SH-SY5Y (cell line): ENCODE results near the gene IFNL1.

Source experiments
- GATA2 ChIP-seq: IDR thresholded peaks from 2 replicates; pipeline ENCODE4 v1.6.1; 2011; ENCODE audit warnings: mild to moderate bottlenecking, low read depth, low read length
- GATA3 ChIP-seq: IDR thresholded peaks from 2 replicates; pipeline ENCODE4 v1.6.1; 2011; ENCODE audit warnings: low read depth, mild to moderate bottlenecking, low read length, moderate library complexity

IFNL1 gene

GRCh38 chr19:39296055-39296645 lies at the start of gene IFNL1:
Gene IFNL1 (plus strand): TSS chr19:39296407. CDS start chr19:39296422, 15 bp downstream.
- no peak for TF ChIP-seq GATA3
- TF ChIP-seq GATA2 = no peak

GRCh38 chr19:39246951-39247669 lies 49.1 kb upstream of the IFNL1 start:
- TF ChIP-seq GATA2 (no peak), GATA3 (no peak)

GRCh38 chr19:39247701-39248664 lies 48.2 kb upstream of the IFNL1 start:
- no peak for TF ChIP-seq GATA3
- TF ChIP-seq GATA2 = no peak

- TF ChIP-seq GATA3 = no peak
- TF ChIP-seq GATA2 = no peak
Observed at GRCh38 chr19:39248806-39249205, 47.4 kb upstream of the IFNL1 start, which contains the start of gene IFNL4. Gene IFNL4 (minus strand): TSS chr19:39248856.

GRCh38 chr19:39251081-39251480 lies 45.1 kb upstream of the IFNL1 start:
- TF ChIP-seq GATA3 (no peak), GATA2 (no peak)

GRCh38 chr19:39251846-39252245 lies 44.4 kb upstream of the IFNL1 start:
- TF ChIP-seq GATA2 (no peak), GATA3 (no peak)

GRCh38 chr19:39252458-39252857 lies 43.7 kb upstream of the IFNL1 start:
- no peak for TF ChIP-seq GATA2
- TF ChIP-seq GATA3 = no peak

GRCh38 chr19:39253374-39254149 lies 42.6 kb upstream of the IFNL1 start:
- TF ChIP-seq GATA2 (no peak), GATA3 (no peak)

- TF ChIP-seq GATA2 = no peak
- no peak for TF ChIP-seq GATA3
Observed at GRCh38 chr19:39254531-39255345, 41.5 kb upstream of the IFNL1 start.

GRCh38 chr19:39257227-39257626 lies 39.0 kb upstream of the IFNL1 start:
- no peak for TF ChIP-seq GATA2
- TF ChIP-seq GATA3 = no peak

GRCh38 chr19:39261704-39262103 lies 34.5 kb upstream of the IFNL1 start:
- TF ChIP-seq GATA3 (no peak), GATA2 (no peak)

GRCh38 chr19:39262496-39262895 lies 33.7 kb upstream of the IFNL1 start:
- TF ChIP-seq GATA3 (no peak), GATA2 (no peak)

GRCh38 chr19:39263912-39264305 lies 32.3 kb upstream of the IFNL1 start:
- TF ChIP-seq GATA2 (no peak), GATA3 (no peak)
